A549 (cell line): ENCODE measurements around the gene GPBAR1.

Experiments used
- CHD2 ChIP-seq: fragments of 150-350 bp; IDR thresholded peaks from 2 replicates; pipeline ENCODE4 v1.6.1; 2014; ENCODE audit warnings: low read length; ENCODE audit not compliant: partially characterized antibody
- EP300 ChIP-seq, 2 experiments: fragments of >200 bp; sonication (Bioruptor Twin); formaldehyde crosslinking; IDR thresholded peaks; 2 replicates in 1 of 2; 3 replicates in 1 of 2; pipeline ENCODE4 v1.6.1; 2016 to 2017
- KDM5A ChIP-seq: fragments of 200-600 bp; sonication (generic); IDR thresholded peaks from 2 replicates; pipeline ENCODE4 v1.6.1; 2016; ENCODE audit warnings: antibody characterized with exemption, mild to moderate bottlenecking
- MAZ ChIP-seq: fragments of 150-350 bp; IDR thresholded peaks from 2 replicates; pipeline ENCODE4 v1.6.1; 2014; ENCODE audit warnings: antibody characterized with exemption, low read depth, low read length, borderline replicate concordance
- POLR2A ChIP-seq: IDR thresholded peaks from 2 replicates; pipeline ENCODE4 v1.6.1; 2012; ENCODE audit warnings: mild to moderate bottlenecking, low read length
- SREBF2 ChIP-seq: fragments of 450-650 bp; IDR thresholded peaks from 2 replicates; pipeline ENCODE4 v1.6.1; 2014; ENCODE audit warnings: mild to moderate bottlenecking, moderate library complexity
- TF ChIP-seq, protein P1 (sequence below): IDR thresholded peaks from 2 replicates; pipeline ENCODE4 v1.6.1; 2012
- TF ChIP-seq, protein P2 (sequence below): IDR thresholded peaks from 2 replicates; pipeline ENCODE4 v1.6.1; 2012
- TF ChIP-seq, protein P3 (sequence below): fragments of >200 bp; sonication (Bioruptor Twin); formaldehyde crosslinking; IDR thresholded peaks from 3 replicates; pipeline ENCODE4 v1.5.1; 2016
- TF ChIP-seq, protein P4 (sequence below): fragments of 200-600 bp; sonication (generic); IDR thresholded peaks from 2 replicates; pipeline ENCODE4 v1.6.1; 2016; ENCODE audit warnings: antibody characterized with exemption, mild to moderate bottlenecking, moderate library complexity

DNA sequence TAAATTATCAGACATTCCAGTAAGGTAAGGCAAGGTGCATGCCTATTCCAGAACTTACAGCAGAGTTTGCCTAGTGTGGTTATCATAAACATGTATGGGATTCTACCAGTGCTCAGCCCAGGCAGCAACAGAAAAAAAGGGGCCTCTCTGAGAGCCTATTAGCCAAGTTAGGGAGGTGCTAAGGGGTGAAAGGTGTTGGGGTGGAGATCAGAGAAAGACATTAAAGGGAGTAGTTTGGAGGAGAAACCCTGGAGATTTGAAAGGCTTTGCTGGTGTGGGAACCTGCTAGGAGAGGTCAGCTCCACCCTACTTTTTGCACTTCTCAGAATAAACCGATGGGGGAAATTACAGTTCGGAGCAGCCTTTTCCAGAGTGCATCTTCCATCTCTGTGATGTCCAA is 40.9 kb upstream of the GPBAR1 start:
- TF ChIP-seq KDM5A = no peak
- TF ChIP-seq, protein P1, sequence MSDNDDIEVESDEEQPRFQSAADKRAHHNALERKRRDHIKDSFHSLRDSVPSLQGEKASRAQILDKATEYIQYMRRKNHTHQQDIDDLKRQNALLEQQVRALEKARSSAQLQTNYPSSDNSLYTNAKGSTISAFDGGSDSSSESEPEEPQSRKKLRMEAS = no peak
- TF ChIP-seq, protein P2, sequence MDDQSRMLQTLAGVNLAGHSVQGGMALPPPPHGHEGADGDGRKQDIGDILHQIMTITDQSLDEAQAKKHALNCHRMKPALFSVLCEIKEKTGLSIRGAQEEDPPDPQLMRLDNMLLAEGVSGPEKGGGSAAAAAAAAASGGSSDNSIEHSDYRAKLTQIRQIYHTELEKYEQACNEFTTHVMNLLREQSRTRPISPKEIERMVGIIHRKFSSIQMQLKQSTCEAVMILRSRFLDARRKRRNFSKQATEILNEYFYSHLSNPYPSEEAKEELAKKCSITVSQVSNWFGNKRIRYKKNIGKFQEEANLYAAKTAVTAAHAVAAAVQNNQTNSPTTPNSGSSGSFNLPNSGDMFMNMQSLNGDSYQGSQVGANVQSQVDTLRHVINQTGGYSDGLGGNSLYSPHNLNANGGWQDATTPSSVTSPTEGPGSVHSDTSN = no peak
- TF ChIP-seq, protein P3, sequence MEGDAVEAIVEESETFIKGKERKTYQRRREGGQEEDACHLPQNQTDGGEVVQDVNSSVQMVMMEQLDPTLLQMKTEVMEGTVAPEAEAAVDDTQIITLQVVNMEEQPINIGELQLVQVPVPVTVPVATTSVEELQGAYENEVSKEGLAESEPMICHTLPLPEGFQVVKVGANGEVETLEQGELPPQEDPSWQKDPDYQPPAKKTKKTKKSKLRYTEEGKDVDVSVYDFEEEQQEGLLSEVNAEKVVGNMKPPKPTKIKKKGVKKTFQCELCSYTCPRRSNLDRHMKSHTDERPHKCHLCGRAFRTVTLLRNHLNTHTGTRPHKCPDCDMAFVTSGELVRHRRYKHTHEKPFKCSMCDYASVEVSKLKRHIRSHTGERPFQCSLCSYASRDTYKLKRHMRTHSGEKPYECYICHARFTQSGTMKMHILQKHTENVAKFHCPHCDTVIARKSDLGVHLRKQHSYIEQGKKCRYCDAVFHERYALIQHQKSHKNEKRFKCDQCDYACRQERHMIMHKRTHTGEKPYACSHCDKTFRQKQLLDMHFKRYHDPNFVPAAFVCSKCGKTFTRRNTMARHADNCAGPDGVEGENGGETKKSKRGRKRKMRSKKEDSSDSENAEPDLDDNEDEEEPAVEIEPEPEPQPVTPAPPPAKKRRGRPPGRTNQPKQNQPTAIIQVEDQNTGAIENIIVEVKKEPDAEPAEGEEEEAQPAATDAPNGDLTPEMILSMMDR = no peak
- TF ChIP-seq, protein P4, sequence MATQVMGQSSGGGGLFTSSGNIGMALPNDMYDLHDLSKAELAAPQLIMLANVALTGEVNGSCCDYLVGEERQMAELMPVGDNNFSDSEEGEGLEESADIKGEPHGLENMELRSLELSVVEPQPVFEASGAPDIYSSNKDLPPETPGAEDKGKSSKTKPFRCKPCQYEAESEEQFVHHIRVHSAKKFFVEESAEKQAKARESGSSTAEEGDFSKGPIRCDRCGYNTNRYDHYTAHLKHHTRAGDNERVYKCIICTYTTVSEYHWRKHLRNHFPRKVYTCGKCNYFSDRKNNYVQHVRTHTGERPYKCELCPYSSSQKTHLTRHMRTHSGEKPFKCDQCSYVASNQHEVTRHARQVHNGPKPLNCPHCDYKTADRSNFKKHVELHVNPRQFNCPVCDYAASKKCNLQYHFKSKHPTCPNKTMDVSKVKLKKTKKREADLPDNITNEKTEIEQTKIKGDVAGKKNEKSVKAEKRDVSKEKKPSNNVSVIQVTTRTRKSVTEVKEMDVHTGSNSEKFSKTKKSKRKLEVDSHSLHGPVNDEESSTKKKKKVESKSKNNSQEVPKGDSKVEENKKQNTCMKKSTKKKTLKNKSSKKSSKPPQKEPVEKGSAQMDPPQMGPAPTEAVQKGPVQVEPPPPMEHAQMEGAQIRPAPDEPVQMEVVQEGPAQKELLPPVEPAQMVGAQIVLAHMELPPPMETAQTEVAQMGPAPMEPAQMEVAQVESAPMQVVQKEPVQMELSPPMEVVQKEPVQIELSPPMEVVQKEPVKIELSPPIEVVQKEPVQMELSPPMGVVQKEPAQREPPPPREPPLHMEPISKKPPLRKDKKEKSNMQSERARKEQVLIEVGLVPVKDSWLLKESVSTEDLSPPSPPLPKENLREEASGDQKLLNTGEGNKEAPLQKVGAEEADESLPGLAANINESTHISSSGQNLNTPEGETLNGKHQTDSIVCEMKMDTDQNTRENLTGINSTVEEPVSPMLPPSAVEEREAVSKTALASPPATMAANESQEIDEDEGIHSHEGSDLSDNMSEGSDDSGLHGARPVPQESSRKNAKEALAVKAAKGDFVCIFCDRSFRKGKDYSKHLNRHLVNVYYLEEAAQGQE = no peak
- TF ChIP-seq MAZ = no peak
- no peak for TF ChIP-seq POLR2A
- no peak for TF ChIP-seq CHD2
- TF ChIP-seq EP300 (IDR thresholded peaks at IDR 0.05) = no peak
- TF ChIP-seq SREBF2 = no peak
